ENCODE results near the gene OS9. TPM values are rescaled to one million over a fixed set of nuclear protein-coding genes. Genes with fewer than 3 reads are reported as not detected.
A peak's percentile ranks its signal among the peaks of the same experiment; 100 is the strongest.

OS9 gene
- total and polyA plus RNA-seq, 2 donors (not counting 3 experiments of a cell fraction or from before 2014, with no cell fraction given): 212 to 561 TPM

DNA sequence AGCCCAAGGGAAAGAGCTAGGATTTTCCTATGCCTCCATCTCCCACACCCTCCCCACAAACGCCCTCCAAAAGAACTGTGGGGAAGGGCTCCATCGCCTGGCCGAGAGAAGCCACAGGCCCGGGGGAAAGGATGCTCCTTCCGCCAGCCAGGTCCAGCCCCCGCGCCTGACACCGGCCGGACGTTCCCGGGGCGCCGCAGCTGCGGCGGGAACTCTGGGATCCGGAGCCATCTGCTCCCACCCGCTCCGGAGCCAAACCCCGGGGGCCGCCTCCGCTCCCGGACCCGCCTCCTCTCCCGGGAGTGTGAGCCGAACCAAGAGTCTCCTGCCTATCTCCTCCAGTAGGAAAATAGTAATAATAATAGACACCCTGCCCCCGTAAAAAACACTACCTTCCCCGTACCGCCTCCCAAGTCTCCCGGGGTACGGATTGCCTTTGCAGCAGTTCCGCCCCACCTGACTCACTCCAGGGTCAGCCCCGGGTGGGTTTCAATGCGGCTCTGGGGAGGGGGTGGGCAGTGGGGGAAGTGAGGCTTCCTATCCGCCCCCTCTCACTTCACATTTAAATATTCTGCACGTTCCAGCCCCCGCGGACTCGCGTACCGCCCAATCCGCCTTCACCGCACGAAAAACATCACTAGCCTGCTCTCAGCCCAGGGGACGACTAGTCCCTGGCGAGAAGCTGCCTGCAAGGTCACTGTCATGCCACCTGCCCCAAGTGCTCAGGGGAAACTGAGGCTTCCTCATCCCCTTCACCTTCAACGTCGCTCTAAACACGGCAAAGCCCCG, 42.2 kb downstream of the OS9 start:
- BruUV-seq (replicated peaks): no TSS peak
- Histone ChIP-seq H3K4me1 (ENCODE audit: control insufficient read depth, extremely low read depth, insufficient read depth, low read length) (peaks cover 4% of the 10 kb centered on the region), H3K9ac (replicated peaks; ENCODE audit: extremely low read depth, insufficient read depth, low read length) (no peak overlapping the region), H3K9me3 (replicated peaks; ENCODE audit: control insufficient read depth, insufficient read depth, low read length) (no peaks in the 10 kb centered on the region), H3K27ac (ENCODE audit: insufficient read depth, low read depth, low read length) (no peak overlapping the region), H3K36me3 (ENCODE audit: control insufficient read depth in 2 of 2, extremely low read depth in 1 of 2, insufficient read depth in 2 of 2, low read length in 2 of 2) (no peaks in the 10 kb centered on the region), H3K79me2 (ENCODE audit: control insufficient read depth, insufficient read depth, low read length) (no peaks in the 10 kb centered on the region), H3K4me3 (replicated peaks in 1 of 3; ENCODE audit: insufficient read depth in 1 of 3, low read depth in 1 of 3, low read length in 3 of 3) (no peak overlapping the region), H4K20me1 (replicated peaks; ENCODE audit: control insufficient read depth, extremely low read depth, insufficient read depth, low read length) (no peaks in the 10 kb centered on the region), H3K9me1 (replicated peaks; ENCODE audit: control insufficient read depth, extremely low read depth, insufficient read depth, low read length) (no peaks in the 10 kb centered on the region), H2AFZ (ENCODE audit: low read depth, low read length) (no peak overlapping the region), H3K27me3 (ENCODE audit: control insufficient read depth in 2 of 2, insufficient read depth in 2 of 2, low read length in 2 of 2) (peaks cover 80 to 84% of the 10 kb centered on the region in 2 experiments), H3K4me2 (ENCODE audit: insufficient read depth, low read length) (no peak overlapping the region)
- dilution Hi-C loops (cut with MboI; ENCODE audit: extremely low pct_ligation_motif_present, low sequenced_read_pairs) (no loop called here), intact Hi-C loops (cut with micrococcal nuclease) (no loop called here)
- POLR2A ChIA-PET: no interaction called here
- FAIRE-seq (peak; percentile 48), DNase-seq (ENCODE audit: low read depth, low spot score) (no peak)
- TF ChIP-seq EZH2 (IDR thresholded peaks at IDR 0.05; ENCODE audit: borderline replicate concordance, low read depth, low read length, severe bottlenecking): peak; percentile 58
- TF ChIP-seq POLR2A (IDR thresholded peaks at IDR 0.05; ENCODE audit: low read depth, low read length): no peak
- CTCF ChIA-PET: interaction anchor here (1.0 to 6.1 kb wide), 6 partner anchors 8 to 153 kb away, joined by 4 to 48 read pairs (median 7); partner anchors contain the start of gene TSPAN31

DNA sequence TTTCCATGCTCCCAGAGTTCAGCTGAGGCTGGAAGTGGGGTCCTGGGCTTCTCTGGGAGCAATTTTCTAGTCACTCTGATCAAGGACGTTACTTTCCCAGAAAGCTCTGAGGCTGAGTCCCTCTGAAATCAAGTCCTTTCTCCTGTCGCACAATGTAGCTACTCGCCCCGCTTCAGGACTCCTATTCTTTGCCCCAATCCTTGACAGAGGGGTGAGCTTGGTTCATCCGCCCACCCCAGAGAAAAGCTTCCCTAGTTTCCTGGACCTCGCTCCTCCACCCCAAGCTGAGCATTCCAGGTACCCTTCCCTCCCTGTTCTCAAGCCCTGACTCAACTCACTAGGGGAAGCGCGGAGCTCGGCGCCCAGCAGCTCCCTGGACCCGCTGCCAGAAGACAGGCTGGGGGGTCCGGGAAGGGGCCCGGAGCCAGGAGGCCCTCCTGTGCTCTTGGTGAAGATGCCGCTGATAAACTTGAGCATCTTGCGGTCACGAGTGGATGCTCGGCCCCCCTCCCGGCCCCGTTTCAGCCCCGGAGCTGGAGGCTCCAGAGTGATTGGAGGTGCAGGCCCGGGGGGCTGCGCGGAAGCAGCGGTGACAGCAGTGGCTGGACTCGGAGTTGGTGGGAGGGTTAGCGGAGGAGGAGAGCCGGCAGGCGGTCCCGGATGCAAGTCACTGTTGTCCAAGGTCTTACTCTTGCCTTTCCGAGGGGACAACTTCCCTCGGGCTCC, 43.0 kb downstream of the OS9 start:
- Histone ChIP-seq H3K27me3 (ENCODE audit: control insufficient read depth in 2 of 2, insufficient read depth in 2 of 2, low read length in 2 of 2) (peaks cover 75 to 77% of the 10 kb centered on the region in 2 experiments), H3K4me1 (ENCODE audit: control insufficient read depth, extremely low read depth, insufficient read depth, low read length) (peaks cover 5% of the 10 kb centered on the region), H3K9me1 (replicated peaks; ENCODE audit: control insufficient read depth, extremely low read depth, insufficient read depth, low read length) (no peaks in the 10 kb centered on the region), H3K4me2 (ENCODE audit: insufficient read depth, low read length) (no peak overlapping the region), H4K20me1 (replicated peaks; ENCODE audit: control insufficient read depth, extremely low read depth, insufficient read depth, low read length) (no peaks in the 10 kb centered on the region), H3K79me2 (ENCODE audit: control insufficient read depth, insufficient read depth, low read length) (no peaks in the 10 kb centered on the region), H3K9ac (replicated peaks; ENCODE audit: extremely low read depth, insufficient read depth, low read length) (no peak overlapping the region), H2AFZ (ENCODE audit: low read depth, low read length) (no peak overlapping the region), H3K9me3 (replicated peaks; ENCODE audit: control insufficient read depth, insufficient read depth, low read length) (no peaks in the 10 kb centered on the region), H3K27ac (ENCODE audit: insufficient read depth, low read depth, low read length) (no peak overlapping the region), H3K4me3 (replicated peaks in 1 of 3; ENCODE audit: insufficient read depth in 1 of 3, low read depth in 1 of 3, low read length in 3 of 3) (no peak overlapping the region), H3K36me3 (ENCODE audit: control insufficient read depth in 2 of 2, extremely low read depth in 1 of 2, insufficient read depth in 2 of 2, low read length in 2 of 2) (no peaks in the 10 kb centered on the region)
- TF ChIP-seq FOS (IDR thresholded peaks at IDR 0.05; ENCODE audit: borderline replicate concordance, insufficient read depth, low read length) (no peak), MYC (IDR thresholded peaks at IDR 0.05; ENCODE audit: low read depth, low read length) (no peak), POLR2A (IDR thresholded peaks at IDR 0.05; ENCODE audit: low read depth, low read length) (no peak)
- TF ChIP-seq, protein P1, sequence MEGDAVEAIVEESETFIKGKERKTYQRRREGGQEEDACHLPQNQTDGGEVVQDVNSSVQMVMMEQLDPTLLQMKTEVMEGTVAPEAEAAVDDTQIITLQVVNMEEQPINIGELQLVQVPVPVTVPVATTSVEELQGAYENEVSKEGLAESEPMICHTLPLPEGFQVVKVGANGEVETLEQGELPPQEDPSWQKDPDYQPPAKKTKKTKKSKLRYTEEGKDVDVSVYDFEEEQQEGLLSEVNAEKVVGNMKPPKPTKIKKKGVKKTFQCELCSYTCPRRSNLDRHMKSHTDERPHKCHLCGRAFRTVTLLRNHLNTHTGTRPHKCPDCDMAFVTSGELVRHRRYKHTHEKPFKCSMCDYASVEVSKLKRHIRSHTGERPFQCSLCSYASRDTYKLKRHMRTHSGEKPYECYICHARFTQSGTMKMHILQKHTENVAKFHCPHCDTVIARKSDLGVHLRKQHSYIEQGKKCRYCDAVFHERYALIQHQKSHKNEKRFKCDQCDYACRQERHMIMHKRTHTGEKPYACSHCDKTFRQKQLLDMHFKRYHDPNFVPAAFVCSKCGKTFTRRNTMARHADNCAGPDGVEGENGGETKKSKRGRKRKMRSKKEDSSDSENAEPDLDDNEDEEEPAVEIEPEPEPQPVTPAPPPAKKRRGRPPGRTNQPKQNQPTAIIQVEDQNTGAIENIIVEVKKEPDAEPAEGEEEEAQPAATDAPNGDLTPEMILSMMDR (IDR thresholded peaks at IDR 0.05; ENCODE audit: extremely low read depth in 1 of 2, insufficient read depth in 1 of 2, low read depth in 1 of 2, low read length in 2 of 2): no peak
- ChIA-PET CTCF (interaction anchor here (1.0 to 6.1 kb wide), 4 partner anchors 11 to 154 kb away, joined by 4 to 48 read pairs (median 7); no protein-coding TSS in a partner anchor), POLR2A (no interaction called here)
- BruUV-seq (replicated peaks): no TSS peak
- DNase-seq (ENCODE audit: low read depth, low spot score) (no peak), FAIRE-seq (no peak)
- intact Hi-C loops (cut with micrococcal nuclease) (loop anchor here (1.0 kb wide), 1 partner anchor 154 kb away; no protein-coding TSS in a partner anchor), dilution Hi-C loops (cut with MboI; ENCODE audit: extremely low pct_ligation_motif_present, low sequenced_read_pairs) (no loop called here)
